Activated CD4-positive, alpha-beta memory T cell treated with anti-CD3 and anti-CD28 coated beads, Interleukin-2, amount 10 ng/mL, durations not matched to agents 7 days and 5 days (primary cell): Measurements from ENCODE around the gene ZNF486. TPM values are rescaled to one million over a fixed set of nuclear protein-coding genes. Genes with fewer than 3 reads are reported as not detected.
"Not testable (repeated sequence)": the region's sequence is repeated elsewhere in the genome, so short reads cannot be mapped to it uniquely, and the experiment has no call there.

Source experiments
- CTCF ChIA-PET: fragments of 350-600 bp; sonication (Branson Sonifier 250); formaldehyde crosslinking; loops from one replicate; lab custom pipeline; 2021; ENCODE audit warnings: antibody characterized with exemption, inconsistent platforms; lab: Charles Lee
- POLR2A ChIA-PET: fragments of 350-600 bp; sonication (Branson Sonifier 250); formaldehyde crosslinking; loops from one replicate; lab custom pipeline; 2021; ENCODE audit warnings: antibody characterized with exemption; lab: Charles Lee
- DNase-seq: peaks from one replicate; pipeline ENCODE4 v3.0.0-alpha.2; 2020
- H3K27ac Mint-ChIP-seq: one replicate; pipeline ENCODE4 v1.8.0; 2021; ENCODE audit warnings: mild to moderate bottlenecking, mixed read lengths
- H3K27me3 Mint-ChIP-seq: one replicate; pipeline ENCODE4 v1.8.0; 2021; ENCODE audit warnings: mixed read lengths
- H3K36me3 Mint-ChIP-seq: one replicate; pipeline ENCODE4 v1.8.0; 2021; ENCODE audit warnings: low read depth, mixed read lengths
- H3K4me1 Mint-ChIP-seq: one replicate; pipeline ENCODE4 v1.8.0; 2021; ENCODE audit warnings: mixed read lengths
- H3K4me3 Mint-ChIP-seq: one replicate; pipeline ENCODE4 v1.8.0; 2021; ENCODE audit warnings: mild to moderate bottlenecking, mixed read lengths
- H3K9me3 Mint-ChIP-seq: one replicate; pipeline ENCODE4 v1.8.0; 2021; ENCODE audit warnings: mixed read lengths
- total RNA-seq, 2 experiments: library from RNA; stranded (reverse); gene quantifications; one replicate each; pipeline ENCODE4 v1.2.3, GENCODE V29; 2021

ZNF486 gene
- total RNA-seq, 2 experiments from 2014 or later, result 7.3 to 8.7 TPM

DNA sequence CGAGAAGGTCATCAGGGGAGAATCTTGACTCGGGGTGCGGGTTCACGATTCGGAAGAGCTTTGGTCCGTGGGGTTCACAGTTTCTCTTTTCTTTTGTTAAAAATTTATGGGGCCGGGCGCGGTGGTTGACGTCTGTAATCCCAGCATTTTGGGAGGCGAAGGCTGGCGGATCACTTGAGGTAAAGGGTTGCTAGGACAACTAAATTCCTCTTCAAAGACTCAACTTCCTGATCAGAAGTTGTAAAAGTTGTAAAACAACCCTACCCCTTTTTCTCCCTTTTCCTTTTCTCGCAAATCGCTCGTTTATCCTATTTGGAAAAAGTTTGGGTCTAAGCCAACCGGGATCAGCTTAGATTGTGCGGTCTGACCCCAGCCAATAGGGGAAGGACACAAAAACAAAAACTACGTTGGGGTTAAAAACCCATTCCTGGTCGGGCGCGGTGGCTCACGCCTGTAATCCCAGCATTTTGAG lies 673 bp downstream of the ZNF486 start:
- H3K9me3 Mint-ChIP-seq, result peaks cover 57% of the 10 kb centered on the region
- H3K4me3 Mint-ChIP-seq, result peak overlapping the region; percentile 95
- H3K36me3 Mint-ChIP-seq, result peaks cover 63% of the 10 kb centered on the region
- H3K4me1 Mint-ChIP-seq, result peaks cover 14% of the 10 kb centered on the region
- ChIA-PET POLR2A (interaction anchor here (0.9 to 3.4 kb wide), 23 partner anchors 24 to 1599 kb away, joined by 3 to 32 read pairs (median 6); partner anchors contain the start of genes ZNF100, ZNF101, ZNF253 and ZNF429), CTCF (no interaction called here)
- DNase-seq, result no peak
- H3K27me3 Mint-ChIP-seq, result no peaks in the 10 kb centered on the region
- peak overlapping the region; percentile 87 for H3K27ac Mint-ChIP-seq

DNA sequence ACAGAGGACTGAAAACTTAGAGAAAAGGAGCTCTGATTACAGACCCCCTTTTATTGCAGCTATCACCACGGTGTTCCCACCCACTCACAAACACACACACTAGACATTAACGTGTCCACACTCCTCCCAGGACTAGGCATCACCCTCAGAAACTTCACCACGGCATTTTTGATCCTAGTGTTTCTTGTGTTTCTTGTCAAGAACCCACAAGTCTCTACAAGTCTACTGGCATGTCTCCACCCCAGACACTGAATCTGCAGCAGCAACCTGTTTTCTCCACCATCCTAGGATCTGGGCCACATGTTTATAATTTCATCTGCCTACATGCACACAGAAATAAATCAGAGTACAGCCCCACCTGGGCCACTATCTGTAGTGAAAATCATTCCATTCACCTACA lies 4.3 kb downstream of the ZNF486 start:
- no peak for DNase-seq
- Mint-ChIP-seq H3K36me3 (peaks cover 77% of the 10 kb centered on the region), H3K4me3 (no peak overlapping the region), H3K27me3 (no peaks in the 10 kb centered on the region), H3K9me3 (peaks cover 45% of the 10 kb centered on the region), H3K4me1 (peaks cover 13% of the 10 kb centered on the region), H3K27ac (no peak overlapping the region)
- ChIA-PET POLR2A (no interaction called here), CTCF (no interaction called here)

DNA sequence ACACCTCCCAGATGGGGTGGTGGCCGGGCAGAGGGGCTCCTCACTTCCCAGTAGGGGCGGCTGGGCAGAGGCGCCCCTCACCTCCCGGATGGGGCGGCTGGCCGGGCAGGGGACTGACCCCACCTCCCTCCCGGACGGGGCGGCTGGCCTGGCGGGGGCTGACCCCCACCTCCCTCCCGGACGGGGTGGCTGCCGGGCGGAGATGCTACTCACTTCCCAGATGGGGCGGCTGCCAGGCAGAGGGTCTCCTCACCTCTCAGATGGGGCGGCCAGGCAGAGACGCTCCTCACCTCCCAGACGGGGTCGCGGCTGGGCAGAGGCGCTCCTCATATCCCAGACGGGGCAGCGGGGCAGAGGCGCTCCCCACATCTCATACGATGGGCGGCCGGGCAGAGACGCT lies 8.8 kb downstream of the ZNF486 start:
- H3K36me3 Mint-ChIP-seq, result peaks cover 74% of the 10 kb centered on the region
- CTCF ChIA-PET, H3K27ac Mint-ChIP-seq, H3K4me1 Mint-ChIP-seq, H3K4me3 Mint-ChIP-seq, POLR2A ChIA-PET, DNase-seq, H3K27me3 Mint-ChIP-seq: not testable (repeated sequence)
- H3K9me3 Mint-ChIP-seq, result peaks cover 48% of the 10 kb centered on the region

DNA sequence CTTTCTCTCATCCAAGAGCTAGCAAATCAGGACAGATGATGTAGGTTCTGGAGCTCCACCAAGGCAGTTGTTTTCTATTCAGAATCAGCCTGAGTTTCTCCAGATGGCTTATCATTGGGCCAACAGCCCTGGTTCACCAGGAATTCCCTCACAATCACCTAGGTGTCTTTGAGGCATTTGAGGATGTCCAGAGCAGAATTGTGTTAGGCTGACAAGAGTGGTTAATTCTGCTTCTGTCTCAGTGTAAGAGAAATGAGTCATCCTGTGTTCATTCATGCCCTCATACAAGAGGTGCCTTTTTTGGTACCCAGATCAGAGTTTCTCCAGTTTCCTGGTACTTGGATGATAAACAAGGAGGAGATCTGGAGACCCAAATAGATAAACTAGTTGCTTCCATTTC lies 12.9 kb downstream of the ZNF486 start:
- H3K4me3 Mint-ChIP-seq, H3K27me3 Mint-ChIP-seq, DNase-seq, POLR2A ChIA-PET, H3K27ac Mint-ChIP-seq, H3K4me1 Mint-ChIP-seq: not testable (repeated sequence)
- H3K36me3 Mint-ChIP-seq, result peaks cover 57% of the 10 kb centered on the region
- H3K9me3 Mint-ChIP-seq, result peaks cover 28% of the 10 kb centered on the region
- CTCF ChIA-PET, result interaction anchor here (0.6 kb wide), 1 partner anchor 11 kb away, joined by 3 read pairs; no protein-coding TSS in a partner anchor

DNA sequence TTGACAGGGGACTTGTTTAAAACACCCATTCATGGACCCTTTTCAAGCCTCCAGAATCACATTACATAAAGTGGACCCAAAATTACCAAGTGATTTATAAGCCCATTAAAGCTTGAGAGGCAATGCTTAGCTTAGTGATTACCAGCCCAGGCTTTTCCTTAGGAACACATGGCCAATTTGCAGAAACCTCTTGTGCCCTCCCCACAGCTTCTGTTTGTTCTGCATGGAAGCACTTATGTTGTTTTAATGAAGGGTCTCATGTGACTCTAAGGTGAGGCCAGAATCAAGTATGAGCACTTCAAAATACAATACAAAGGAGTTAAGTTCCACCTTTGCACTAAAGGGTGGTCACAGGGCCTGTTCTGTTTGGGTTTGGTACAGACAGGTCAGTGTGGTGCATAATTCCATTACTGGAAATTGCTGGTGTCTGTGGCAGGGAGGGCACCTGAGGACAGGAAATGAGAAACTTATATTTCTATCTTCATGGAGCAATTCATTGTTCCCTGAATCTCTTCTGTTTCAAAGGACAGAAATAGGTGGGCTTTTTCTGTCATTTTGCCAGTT lies 15.3 kb downstream of the ZNF486 start:
- H3K36me3 Mint-ChIP-seq, result peaks cover 53% of the 10 kb centered on the region
- DNase-seq, result no peak
- peaks cover 22% of the 10 kb centered on the region for H3K9me3 Mint-ChIP-seq
- no peaks in the 10 kb centered on the region for H3K4me1 Mint-ChIP-seq
- ChIA-PET CTCF (no interaction called here), POLR2A (no interaction called here)
- no peaks in the 10 kb centered on the region for H3K27me3 Mint-ChIP-seq
- H3K27ac Mint-ChIP-seq, result no peak overlapping the region
- no peak overlapping the region for H3K4me3 Mint-ChIP-seq

DNA sequence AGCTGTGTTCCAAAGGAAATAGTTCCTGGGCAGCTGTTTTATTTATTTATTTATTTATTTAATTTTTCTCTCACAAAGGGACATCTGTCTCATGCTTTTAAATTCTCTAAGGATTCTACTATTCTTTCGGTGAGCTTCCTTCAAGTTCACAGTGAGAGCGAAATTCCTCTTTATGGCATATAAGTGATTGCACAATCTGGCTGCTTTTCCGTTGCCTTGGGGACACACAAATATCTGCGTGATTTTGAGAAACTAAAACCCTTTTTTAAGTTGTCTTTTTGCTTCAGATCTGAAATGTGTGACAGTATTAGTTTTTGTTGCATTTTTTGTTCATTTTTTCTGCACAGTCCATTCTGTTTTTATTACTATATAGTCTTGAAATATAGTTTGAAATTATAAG lies 19.2 kb downstream of the ZNF486 start:
- no peaks in the 10 kb centered on the region for H3K4me1 Mint-ChIP-seq
- H3K9me3 Mint-ChIP-seq, result peaks cover 20% of the 10 kb centered on the region
- DNase-seq, result no peak
- no peak overlapping the region for H3K4me3 Mint-ChIP-seq
- ChIA-PET POLR2A (no interaction called here), CTCF (no interaction called here)
- H3K36me3 Mint-ChIP-seq, result peaks cover 61% of the 10 kb centered on the region
- H3K27me3 Mint-ChIP-seq, result no peaks in the 10 kb centered on the region
- no peak overlapping the region for H3K27ac Mint-ChIP-seq

DNA sequence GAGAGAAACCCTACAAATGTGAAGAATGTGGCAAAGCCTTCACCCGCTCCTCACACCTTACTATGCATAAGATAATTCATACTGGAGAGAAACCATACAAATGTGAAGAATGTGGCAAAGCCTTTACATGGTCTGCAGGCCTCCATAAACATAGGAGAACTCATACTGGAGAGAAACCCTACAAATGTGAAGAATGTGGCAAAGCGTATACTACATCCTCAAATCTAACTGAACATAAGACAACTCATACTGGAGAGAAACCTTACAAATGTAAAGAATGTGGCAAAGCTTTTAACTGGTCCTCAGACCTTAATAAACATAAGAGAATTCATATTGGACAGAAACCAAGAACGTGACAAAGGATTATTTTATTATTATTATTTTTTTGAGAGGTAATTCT lies 30.7 kb downstream of the ZNF486 start:
- Mint-ChIP-seq H3K4me3 (no peak overlapping the region), H3K36me3 (peaks cover 40% of the 10 kb centered on the region), H3K27me3 (no peaks in the 10 kb centered on the region), H3K9me3 (peaks cover 32% of the 10 kb centered on the region), H3K27ac (no peak overlapping the region), H3K4me1 (no peaks in the 10 kb centered on the region)
- CTCF ChIA-PET, result no interaction called here
- POLR2A ChIA-PET, result no interaction called here
- DNase-seq, result no peak

DNA sequence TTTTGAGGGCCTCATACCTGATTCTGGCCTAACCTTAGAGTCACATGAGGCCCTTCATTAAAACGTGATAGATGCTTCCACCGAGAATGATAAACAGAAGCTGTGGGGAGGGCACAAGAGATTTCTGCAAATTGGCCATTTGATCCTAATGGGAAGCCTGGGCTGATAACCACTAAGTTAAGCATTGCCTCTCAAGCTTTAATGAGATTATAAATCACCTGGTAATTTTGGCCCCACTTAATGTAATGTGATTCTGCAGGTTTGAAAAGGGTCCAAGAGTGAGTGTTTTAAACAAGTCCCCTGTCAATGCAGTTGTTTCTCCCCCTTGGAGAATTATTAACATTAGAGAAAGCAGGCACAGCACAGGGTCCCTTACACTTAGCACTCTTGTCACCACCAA lies 42.0 kb downstream of the ZNF486 start:
- H3K4me3 Mint-ChIP-seq, result no peak overlapping the region

DNA sequence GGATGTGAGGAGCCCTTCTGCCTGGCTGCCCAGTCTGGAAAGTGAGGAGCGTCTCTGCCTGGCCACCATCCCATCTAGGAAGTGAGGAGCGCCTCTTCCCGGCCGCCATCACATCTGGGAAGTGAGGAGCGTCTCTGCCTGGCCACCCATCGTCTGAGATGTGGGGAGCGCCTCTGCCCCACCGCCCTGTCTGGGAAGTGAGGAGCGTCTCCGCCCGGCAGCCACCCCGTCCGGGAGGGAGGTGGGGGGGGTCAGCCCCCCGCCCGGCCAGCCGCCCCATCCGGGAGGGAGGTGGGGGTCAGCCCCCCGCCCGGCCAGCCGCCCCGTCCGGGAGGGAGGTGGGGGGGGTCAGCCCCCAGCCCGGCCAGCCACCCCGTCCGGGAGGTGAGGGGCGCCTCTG lies 47.4 kb downstream of the ZNF486 start:
- H3K27ac Mint-ChIP-seq, H3K4me1 Mint-ChIP-seq, H3K4me3 Mint-ChIP-seq, CTCF ChIA-PET, POLR2A ChIA-PET, H3K27me3 Mint-ChIP-seq, DNase-seq: not testable (repeated sequence)
- peaks cover 21% of the 10 kb centered on the region for H3K9me3 Mint-ChIP-seq
- H3K36me3 Mint-ChIP-seq, result peaks cover 47% of the 10 kb centered on the region

More for the DNA sequence above, 42.0 kb downstream of the ZNF486 start:
- peaks cover 35% of the 10 kb centered on the region for H3K36me3 Mint-ChIP-seq
- POLR2A ChIA-PET, result no interaction called here
- peaks cover 29% of the 10 kb centered on the region for H3K9me3 Mint-ChIP-seq
- no peak for DNase-seq
- CTCF ChIA-PET, result no interaction called here
- H3K27me3 Mint-ChIP-seq, result no peaks in the 10 kb centered on the region
- H3K4me1 Mint-ChIP-seq, result no peaks in the 10 kb centered on the region
- no peak overlapping the region for H3K27ac Mint-ChIP-seq

DNA sequence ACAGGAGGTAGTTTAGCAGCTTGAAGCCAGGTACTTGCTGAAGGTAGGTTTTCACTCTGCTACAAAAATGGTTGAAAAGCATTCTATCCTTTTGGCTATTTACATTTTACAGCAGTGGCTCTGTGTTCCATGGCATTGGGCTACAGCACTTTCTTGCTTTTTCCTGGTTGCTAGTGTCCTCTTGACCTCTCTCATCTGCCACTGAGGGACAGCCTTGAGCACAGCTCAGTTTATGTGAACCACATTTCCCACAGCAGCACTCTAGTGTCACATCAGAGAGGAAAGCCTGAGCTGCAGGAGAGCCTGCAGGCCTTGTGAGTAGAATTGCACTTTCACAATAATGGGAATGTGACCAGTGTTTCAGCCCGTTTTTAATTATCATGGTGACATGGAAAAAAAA lies 54.6 kb downstream of the ZNF486 start:
- Mint-ChIP-seq H3K9me3 (peaks cover 35% of the 10 kb centered on the region), H3K36me3 (peaks cover 33% of the 10 kb centered on the region)
- CTCF ChIA-PET, H3K4me1 Mint-ChIP-seq, DNase-seq, H3K27me3 Mint-ChIP-seq, H3K4me3 Mint-ChIP-seq, POLR2A ChIA-PET, H3K27ac Mint-ChIP-seq: not testable (repeated sequence)

DNA sequence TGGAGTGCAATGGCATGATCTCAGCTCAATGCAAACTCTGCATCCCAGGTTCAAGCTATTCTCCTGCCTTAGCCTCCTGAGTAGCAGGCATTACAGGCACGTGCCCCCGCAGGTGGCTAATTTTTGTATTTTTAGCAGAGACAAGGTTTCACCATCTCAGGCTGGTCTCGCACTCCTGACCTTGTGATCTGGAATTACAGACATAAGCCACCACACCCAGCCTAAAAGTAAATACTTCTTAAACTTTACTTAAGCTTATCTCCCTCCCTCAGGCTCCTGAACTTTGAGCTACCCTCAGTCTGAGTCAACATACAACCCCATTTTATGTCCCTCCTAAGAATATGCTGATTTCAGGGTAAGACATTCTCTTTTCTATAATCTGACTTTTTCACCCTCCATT lies 66.1 kb downstream of the ZNF486 start:
- ChIA-PET CTCF (no interaction called here), POLR2A (interaction anchor here (0.6 kb wide), 1 partner anchor 67 kb away, joined by 3 read pairs; the partner anchor contains the start of gene ZNF486)
- no peaks in the 10 kb centered on the region for H3K27me3 Mint-ChIP-seq
- H3K9me3 Mint-ChIP-seq, result peaks cover 54% of the 10 kb centered on the region
- H3K4me3 Mint-ChIP-seq, result no peak overlapping the region
- H3K4me1 Mint-ChIP-seq, result peaks cover 5% of the 10 kb centered on the region
- DNase-seq, result no peak
- no peak overlapping the region for H3K27ac Mint-ChIP-seq
- peaks cover 82% of the 10 kb centered on the region for H3K36me3 Mint-ChIP-seq

DNA sequence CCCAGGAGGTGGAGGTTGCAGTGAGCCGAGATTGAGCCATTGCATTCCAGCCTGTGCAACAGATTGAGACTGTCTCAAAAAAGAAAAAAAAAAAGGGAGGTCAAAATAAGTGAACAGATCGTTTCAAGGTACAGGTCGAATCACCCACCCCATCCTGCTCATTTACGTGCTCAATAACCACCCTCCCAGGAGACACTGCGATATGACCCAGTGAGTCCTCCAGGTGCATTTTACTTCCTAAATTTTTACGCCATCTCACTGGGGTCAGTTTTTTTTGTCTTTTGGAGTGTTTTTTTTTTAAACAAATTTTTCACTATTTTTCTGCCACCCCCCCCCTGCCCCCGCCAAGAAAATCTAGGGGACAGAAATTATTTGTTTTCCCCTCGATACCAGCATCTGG lies 68.1 kb downstream of the ZNF486 start:
- Mint-ChIP-seq H3K36me3 (peaks cover 68% of the 10 kb centered on the region), H3K27ac (no peak overlapping the region)
- POLR2A ChIA-PET, result no interaction called here

DNA sequence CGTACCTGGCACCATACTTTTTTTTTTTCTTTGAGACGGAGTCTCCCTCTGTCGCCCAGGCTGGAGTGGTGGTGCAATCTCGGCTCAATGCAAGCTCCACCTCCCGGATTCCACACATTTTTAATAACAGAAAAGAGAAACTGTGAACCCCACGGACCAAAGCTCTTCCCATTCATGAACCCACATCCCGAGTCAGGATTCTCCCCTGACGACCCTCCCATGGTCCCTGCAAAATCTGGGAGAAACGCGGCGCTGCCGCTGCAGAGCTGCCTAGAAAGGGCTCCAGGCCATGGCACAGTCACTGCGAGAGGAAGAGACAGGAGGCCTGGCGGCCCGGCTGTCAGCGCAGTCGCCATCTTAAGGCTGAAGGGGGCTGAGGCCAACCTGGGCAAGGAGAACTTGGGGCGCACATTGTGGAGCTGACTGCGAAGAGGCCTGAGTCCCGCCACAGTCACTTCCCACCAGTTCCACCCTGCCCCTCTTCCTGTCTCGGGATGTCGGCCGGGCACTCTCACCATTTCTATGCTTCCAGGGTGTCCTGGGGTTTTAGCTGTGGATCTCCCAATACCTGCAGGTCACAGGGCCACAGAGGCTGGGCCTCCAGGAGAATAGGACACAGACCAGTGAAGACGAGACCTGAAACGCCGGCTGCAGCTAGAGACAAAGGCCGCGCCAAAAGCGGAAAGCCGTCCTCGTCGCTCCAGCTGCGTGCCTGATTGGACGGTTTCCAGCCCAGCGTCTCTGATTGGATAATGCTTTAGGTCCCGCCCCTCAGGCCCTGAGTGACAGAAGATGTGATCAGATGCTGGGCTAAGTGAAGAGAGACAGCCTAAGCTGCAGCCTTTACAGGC lies 71.0 kb downstream of the ZNF486 start:
- ChIA-PET POLR2A (interaction anchor here (0.7 to 3.0 kb wide), 19 partner anchors 70 to 1267 kb away, joined by 3 to 32 read pairs (median 5); partner anchors contain the start of genes ZNF101, ZNF429, ZNF431 and ZNF486), CTCF (interaction anchor here (0.6 to 1.4 kb wide), 4 partner anchors 66 to 557 kb away, joined by 3 to 5 read pairs (median 4); partner anchors contain the start of gene ZNF737)
- peaks cover 10% of the 10 kb centered on the region for H3K4me1 Mint-ChIP-seq
- peaks cover 43% of the 10 kb centered on the region for H3K36me3 Mint-ChIP-seq
- H3K4me3 Mint-ChIP-seq, result peak overlapping the region; percentile 87
- peak overlapping the region; percentile 82 for H3K27ac Mint-ChIP-seq
- H3K9me3 Mint-ChIP-seq, result peaks cover 27% of the 10 kb centered on the region
- DNase-seq, result peak; percentile 88
- no peaks in the 10 kb centered on the region for H3K27me3 Mint-ChIP-seq

More for the DNA sequence above, 68.1 kb downstream of the ZNF486 start:
- CTCF ChIA-PET, result no interaction called here
- peaks cover 41% of the 10 kb centered on the region for H3K9me3 Mint-ChIP-seq
- H3K4me3 Mint-ChIP-seq, result no peak overlapping the region
- H3K27me3 Mint-ChIP-seq, result no peaks in the 10 kb centered on the region
- no peak for DNase-seq
- peaks cover 10% of the 10 kb centered on the region for H3K4me1 Mint-ChIP-seq
